ENCODE measurements around the gene TNFRSF13B.
A peak's percentile ranks its signal among the peaks of the same experiment; 100 is the strongest.

TNFRSF13B gene

DNA sequence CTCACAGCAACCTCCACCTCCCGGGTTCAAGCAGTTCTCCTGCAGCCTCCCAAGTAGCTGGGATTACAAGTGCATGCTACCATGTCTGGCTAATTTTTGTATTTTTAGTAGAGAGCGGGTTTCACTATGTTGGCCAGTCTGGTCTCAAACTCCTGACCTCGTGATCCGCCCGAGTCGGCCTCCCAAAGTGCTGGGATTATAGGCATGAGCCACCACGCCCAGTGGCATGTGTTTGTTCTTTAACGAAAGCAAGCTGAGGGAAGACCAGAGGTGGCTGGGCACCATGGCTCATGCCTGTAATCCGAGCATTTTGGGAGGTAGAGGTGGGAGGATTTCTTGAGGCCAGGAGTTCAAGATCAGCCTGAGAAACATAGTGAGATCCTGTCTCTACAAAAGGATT, 18.1 kb downstream of the TNFRSF13B start:
- no peak for DNase-seq

DNA sequence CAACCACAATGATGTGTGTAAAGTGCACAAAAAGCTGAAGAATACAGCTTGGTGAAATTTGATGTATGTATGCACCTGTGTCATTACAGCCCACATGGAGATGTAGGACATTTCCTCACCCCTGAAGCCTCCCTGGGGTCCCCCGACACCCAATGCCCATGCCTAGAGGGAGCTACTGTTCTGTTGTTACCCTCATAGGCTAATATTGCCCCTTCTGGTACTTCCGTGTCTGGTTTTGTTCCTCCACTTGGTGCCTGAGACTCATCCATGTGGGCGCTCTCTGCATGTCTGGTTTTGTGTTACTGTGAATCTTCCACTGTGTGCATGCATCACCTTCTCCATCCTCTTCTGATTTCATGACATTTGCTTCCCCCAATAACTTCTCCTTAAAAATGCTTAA, 18.6 kb downstream of the TNFRSF13B start:
- DNase-seq, result no peak

DNA sequence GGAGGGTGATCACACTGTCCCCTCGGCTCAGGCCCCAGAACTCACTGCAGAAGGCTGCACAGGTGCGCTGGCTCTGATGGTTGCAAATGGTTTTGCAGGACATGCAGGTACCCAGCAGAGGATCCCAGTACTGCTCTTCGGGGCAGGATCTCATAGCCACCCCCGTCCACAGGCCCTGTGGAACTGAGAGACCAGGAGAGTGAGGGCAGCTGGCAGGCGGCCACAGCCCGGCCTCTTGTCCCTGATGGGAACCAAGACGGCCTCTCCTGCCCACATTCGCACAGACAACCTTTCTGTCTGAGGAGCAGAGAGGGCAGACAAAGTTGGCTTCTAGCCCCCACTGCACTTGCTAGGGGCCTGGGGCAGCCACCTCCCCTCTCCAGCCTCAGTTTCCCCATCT, 19.5 kb downstream of the TNFRSF13B start:
- no peak for DNase-seq

DNA sequence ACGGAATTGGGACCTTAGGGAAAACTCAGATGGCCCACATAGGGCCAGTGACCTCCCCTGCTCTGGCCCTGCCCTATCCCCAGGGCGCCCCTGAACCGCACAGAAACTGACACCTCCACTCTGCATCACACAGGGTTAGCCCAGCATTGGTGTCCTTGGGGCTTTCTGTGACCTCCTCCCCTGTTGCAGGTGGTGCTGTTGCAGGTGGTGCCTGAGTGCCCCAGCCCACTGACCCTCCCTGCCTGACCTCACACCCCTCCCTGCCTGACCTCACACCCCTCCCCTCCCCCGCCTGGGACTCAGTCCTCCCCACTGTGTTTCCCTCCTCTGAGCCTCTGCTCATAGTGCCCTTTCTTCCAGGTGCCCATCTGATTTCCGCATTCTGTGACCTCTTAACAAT, 21.4 kb downstream of the TNFRSF13B start:
- DNase-seq, result no peak

DNA sequence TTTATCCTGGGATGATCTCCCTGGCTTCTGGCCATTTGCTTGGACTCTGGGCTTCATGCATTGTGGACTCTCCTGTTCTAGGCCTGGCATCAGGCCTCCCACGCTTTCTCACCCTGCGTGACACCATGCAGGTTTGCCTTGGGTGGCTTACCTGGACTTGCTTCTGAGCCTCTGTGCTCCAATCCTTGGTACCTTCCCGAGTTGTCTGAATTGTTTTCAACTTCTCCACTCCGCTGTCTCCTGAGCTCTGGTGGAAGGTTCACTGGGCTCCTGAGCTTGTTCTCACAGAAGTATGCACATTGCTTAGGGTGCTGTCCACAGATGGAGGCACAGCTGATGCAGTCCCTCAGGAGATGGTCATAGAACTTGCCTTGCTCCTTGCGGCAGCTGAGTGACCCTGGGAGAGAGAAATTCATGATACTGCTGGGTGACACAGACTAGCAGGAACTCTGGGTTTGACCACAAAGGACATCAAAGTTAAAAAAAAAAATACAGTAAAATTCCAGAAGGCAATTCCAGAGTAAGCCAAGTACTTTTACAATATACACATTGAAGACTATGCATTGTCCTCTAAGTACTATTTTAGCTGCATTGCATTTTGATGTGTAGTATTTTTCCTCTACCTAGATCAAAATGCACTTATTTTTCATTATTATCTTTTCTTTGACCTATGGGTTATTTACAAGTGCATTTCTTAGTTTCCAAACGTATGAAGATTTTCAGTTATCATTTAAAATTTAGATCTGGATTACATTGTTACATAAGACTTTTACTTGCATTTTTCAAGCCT, 23.1 kb downstream of the TNFRSF13B start:
- DNase-seq, result no peak

DNA sequence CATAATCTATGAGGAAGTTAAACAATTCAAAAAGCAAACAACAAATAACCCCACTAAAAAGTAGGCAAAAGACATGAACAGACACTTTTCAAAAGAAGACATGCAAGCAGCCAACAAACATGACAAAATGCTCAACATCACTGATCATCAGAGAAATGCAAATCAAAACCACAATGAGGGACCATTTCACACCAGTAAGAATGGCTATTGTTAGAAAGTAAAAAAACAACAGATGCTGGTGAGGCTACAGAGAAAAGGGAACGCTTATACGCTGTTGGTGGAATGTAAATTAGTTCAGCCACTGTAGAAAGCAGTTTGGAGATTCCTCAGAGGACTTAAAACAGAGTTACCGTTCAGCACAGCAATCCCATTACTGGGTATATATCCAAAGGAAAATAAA, 24.4 kb downstream of the TNFRSF13B start:
- DNase-seq, result no peak

DNA sequence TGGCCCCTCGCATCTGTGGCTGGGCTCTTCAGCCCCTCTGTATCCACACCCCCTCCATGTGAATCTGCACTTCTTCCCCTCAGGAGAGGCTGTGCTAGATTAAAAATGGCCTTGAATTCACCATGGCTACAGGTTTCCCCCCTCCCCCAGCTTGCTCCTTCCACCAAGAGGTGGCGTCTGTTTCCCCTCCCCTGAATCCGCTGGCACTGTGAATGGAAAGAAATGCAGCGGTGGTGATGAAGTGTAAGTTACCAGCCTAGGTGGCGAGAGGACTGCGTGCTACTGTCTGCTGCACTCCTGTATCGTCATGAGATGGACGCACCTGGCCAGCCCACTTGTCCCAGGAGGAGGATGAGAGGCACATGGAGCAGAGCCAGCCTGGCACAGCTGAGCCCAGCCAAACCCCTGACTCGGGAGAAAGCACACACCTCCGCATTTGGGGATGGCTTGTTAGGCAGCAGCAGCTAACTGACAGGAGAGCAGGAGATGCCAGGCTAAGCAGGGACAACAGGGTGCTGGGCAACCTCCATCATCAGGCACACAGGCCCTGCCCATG, 26.2 kb downstream of the TNFRSF13B start:
- DNase-seq, result peak; percentile 60

DNA sequence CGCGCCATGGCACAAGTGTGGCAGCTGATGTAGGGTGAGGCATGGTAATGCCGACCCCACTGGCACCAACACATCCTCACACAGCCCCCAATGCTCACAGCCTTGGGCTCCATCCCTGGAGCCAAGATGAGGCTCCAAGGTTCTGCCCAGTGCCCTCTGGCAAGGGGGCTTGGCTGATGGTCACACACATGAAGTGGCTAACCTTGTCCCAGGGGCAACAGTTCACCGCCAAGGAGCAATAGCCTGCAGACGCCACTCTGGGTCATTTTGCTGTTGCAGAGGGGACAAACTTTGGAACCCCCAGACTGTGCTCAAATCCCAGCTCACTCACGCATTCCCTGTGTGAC, 26.8 kb downstream of the TNFRSF13B start:
- DNase-seq, result no peak

DNA sequence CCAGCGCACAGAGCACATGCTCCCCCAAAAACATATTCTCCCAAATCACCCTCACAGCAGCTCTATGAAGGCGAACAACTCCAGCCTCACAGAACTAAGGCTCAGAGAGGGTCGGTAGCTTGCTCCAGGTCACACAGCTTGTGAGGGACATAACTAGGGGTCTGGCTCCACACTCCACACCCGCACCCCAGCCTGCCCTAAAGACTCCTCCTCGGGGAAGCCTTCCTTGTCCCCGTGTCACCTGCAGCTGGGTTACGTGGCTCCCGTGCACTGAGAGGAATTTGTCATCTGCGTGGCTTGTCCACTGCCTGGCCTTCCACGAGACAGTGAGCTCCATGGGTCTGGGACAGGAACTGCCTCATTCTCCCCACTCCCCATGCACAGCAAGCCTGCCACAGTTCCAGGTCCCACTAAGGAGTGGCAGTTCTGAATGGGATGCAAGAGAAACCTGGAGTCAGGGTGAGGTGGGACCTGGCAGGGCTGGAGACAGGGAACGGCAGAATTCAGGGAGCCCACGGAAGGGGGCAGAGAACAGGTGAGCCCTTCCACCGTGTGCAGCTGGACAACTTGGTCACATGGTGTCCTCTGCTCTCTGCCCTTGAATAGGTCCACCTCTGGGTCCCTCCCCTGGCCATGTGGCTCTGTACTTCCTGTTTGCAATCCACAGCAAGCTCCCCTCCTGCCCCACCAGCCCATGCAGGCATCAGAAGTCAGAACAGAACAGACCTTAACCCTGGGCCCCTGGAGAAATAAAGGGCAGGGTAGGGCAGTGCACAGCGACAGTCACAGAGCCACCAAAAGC, 27.4 kb downstream of the TNFRSF13B start:
- DNase-seq, result no peak

DNA sequence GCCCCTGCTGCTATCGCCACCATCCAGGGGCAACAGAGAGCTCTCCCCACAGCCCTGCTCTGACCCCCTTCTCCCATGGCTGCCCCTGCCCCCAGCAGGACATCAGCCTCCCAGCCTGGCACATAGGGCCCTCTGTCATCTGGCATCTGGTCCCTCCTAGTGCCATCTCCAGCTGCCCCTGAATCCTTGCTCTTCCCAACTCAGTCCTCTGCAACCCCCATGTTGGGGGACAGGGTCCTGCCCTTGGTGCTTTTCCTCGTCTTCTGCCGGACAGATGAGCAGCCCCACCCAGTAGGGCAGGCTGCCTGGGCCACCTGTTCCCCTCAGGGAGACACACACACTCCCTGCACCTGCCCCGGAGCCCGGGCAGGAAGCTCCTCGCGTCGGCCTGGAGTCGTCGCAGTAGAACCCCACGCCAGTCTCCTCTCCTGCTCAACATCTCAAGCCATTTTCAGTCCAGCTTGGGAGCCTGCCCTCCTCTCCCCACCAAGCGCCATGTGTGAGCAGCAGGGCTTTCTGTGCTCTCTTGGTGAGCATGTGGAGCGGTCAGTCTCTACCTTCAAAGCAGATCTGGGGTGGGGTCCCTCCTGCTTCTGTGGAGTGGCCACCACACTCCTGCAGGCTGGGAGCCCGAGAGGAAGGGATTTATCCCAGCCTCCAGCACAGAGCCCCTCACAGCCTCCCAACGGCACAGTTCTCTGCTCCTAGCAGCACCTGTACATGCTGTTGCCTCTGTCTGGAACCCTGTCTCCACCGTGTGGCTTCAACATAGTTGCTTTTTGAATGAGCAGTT, 28.2 kb downstream of the TNFRSF13B start:
- no peak for DNase-seq

DNA sequence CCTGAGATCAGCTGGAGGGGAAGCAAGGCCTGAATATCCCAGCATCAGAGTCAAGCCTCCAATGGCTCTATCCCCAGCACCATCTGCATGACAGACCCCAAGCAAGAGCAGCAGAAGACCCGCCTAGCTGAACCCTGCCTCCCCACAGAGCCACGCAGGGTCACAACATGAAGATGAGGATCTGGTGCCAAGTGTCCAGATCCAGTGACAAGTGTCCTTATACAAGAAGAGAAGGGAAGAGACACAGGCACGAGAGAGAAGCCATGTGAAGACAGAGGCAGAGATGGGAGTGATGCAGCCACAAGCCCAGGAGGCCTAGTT, 28.9 kb downstream of the TNFRSF13B start:
- no peak for DNase-seq

DNA sequence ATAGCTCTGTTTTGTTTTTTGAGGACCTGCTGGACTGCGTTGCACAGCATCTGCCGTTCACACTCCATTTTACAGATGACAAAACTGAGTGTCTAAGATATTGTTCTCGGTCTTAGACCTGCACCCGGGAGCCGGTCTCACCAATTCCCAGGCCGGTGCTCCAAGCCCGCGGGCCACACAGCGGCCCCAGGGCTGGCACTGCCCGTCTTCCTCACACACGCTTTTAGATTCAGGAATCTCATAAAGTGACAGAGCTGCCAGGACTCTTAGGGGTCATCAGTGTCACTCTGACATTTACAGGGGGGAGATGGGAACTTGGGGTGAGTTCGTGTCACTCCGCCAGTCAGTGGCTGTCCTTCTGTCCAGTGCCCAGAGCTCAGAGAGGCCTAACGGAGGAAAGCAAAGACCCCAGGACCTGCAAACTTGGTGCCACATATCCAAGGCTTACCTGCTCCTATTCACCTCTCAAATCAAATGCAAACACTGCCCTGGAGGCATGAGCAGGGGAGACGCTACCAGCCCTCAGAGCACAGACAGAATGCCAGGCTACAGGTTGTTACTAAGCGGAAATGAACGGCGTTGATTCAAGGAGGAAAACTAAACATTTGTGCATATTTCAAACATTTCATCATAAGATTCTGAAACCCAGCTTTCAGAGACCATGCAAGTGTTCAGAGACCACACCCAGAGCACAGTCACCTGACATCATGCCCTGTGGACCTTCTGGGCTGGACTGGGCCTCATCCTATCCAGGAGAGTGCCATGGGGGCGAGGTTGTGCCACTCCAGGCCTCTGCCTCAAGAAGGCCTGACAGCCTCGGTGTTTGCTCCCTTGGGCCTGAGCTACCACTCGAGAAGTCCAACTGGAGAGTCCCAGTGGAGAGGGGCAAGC, 29.5 kb downstream of the TNFRSF13B start:
- no peak for DNase-seq

DNA sequence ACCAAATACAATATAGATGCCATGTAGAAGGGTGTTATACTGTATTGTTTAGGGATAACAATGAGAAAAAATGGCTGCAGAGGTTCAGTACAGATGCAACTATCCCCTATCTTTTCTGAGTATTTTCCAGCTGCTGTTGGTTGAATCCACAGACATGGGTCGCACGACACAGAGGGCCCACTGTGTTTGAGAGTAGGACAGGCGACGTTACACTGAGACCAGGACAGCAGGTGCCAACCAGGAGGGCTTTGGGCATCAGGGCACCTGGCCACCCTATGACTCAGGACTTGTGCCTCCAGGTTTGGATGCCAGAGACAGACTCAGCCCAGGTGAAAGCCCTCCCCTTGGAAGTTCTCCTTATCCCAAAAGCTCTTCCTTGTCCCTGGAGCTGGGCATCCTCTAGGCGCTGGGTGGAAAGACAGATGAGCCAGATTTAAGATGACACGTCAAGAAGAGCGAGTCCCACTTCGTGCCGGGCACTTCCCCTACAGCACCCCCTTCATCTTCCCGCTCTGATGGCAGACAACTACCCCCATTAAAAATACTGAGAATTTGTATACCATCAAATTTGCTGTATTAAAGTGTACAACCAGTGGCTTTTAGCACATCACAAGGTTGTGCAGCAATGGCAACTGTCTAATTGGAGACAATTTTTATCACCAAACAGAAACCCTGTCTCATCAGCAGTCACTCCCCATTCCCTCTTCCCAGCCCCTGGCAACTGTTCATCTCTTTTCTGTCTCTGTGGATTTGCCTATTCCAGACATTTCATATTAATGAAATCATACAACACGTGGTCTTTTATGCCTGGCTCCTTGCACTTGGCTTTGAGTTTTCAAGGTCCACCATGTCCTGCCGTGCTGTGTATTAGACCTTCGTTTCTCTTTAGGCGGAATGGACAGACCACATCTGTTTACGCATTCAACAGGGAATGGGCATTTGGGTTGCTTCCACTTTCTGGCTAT, 30.6 kb downstream of the TNFRSF13B start:
- DNase-seq, result no peak

DNA sequence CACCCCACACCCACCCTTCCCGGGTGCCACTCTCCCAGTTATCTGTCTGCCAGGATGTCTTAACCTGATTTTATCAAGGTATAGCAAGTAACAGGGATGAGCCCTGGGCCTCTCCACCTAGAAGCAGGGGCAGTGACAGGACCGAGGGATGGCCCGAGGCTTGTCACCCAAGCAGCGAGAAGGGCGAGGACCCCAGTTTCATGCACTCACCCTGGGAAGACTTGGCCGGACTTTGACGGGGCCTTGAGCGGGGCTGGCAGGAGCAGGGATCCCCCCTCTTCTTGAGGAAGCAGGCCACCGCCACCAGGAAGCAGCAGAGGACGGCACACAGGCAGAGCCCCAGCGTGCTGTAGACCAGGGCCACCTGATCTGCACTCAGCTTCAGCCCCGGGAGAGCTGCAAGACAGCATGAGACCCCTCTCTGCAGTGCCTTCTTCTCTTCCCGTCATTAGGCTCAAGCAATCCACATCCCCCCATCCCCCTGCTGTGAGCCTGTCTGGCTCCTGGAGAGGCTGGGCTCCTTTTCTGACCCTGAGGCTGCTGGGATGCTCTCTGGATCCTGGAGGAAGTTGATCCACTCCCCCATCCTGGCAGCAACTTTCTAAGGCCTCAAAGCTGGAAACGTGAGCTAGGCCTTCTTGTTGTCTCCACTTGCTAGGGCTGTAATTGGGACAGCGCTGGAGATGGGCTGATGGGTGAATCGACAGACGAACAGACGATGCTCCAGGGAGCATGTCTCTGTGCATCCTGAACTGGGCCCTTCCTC, 31.6 kb downstream of the TNFRSF13B start:
- DNase-seq, result peak; percentile 3

DNA sequence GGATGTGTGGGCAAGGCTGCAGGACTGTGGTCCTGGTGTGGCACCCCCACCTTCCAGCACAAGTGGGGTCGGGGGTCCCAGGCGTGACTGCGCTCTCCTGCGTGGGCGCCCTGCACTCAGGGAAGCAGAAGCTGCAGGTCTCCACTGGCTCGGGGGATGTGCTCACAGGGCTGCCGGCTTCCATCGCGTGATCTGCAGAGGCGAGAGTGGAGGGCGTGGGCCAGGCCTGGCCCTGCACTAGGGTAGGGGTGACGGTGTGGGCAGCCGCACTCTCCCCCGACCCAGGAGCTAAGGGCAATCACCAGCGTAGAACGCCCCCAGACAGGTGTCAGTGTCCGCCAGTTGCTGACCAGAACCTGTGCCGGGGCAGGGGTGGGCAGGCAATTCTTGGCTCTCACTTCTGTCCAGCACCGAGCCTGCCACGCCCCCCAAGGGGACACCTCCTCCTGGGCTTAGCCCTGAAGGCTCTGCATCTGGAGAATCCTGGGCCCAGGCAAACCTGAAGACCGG, 32.3 kb downstream of the TNFRSF13B start:
- DNase-seq, result no peak

DNA sequence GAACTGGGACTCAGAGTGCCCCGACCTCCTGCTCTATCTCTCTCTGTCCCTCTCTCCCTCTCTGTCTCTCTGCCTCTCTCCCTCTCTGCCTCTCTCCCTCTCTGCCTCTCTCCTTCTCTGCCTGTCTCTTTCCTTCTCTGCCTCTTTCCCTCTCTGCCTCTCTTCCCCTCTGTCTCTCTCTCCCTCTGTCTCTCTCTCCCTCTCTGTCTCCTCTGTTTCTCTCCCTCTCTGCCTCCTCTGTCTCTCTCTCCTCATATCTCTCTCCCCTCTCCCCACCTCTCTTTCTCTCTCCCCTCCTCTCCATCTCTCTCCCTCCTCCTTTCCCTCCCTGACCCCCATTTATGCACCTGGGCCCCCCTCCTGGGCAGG, 32.7 kb downstream of the TNFRSF13B start:
- DNase-seq, result no peak

DNA sequence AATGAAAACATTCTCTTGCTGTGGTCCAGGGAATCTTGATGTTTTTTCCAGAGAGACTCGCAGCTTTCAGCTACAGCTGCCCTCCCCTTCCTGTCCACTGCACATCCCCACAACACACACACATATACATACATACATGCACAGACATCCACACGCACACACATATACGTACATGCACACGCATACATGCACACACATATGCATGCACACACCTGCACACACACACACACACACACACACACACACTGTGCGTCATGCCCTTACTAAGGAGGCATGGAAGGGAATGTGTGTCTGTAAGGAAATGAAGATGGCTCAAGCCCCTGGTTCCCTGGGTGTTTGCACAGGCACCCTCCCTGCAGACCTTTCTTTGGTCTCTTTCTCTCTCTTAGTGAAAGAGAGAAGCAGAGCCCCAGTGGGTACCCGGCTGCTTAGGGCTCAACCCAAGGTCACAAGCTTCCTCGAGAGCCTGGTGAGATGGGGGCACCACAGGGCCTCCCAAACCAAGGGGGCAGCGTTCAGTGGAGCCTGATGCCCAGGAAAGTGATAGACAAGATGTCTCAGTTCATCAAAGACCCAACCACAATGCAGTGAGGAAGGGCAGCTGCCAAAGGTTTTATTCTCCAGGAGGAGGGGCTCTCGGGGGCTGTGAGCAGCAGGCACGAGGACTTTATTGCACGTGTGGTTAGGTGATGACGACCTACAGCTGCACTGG, 33.3 kb downstream of the TNFRSF13B start:
- no peak for DNase-seq

DNA sequence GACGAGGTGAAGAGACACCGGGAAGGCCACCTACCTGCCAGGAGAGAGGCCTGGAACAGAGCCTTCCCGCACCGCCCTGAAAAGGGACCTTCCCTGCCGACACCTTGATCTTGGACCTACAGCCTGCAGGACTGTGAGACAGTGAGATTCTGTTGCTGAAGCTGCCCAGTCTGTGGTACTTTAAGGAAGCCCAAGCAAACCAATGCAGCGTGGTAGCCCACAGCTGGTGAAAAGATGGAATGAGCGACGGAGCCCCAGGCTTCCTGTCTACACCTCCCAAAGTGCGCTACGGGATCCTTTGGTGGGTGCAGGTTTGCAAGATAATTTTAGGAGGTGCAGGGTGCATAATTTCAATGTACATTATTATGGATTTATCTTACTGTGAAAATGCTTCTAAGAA, 33.9 kb downstream of the TNFRSF13B start:
- no peak for DNase-seq

DNA sequence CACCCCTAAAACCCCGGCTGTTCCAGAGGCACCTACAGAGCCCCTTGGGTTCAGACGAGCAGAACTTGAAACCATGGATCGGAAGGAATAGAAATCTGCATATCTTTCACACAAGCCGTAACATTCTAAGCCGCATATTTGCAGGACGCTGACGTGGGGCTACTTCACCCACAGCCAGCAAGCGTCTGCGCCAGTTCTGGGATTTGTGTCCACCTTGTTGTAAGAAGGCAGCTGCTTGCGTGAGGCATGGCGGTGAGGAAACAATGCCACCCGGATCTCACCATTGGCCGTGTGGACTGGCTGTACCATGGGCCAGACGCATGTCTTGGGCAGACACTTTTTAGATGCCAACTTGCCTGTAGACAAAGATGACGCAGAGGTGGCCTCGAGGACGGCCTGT, 34.5 kb downstream of the TNFRSF13B start:
- DNase-seq, result no peak
